ENCODE results near the gene ANXA10. TPM values are rescaled to one million over a fixed set of nuclear protein-coding genes. Genes with fewer than 3 reads are reported as not detected.

ANXA10 gene, protein sequence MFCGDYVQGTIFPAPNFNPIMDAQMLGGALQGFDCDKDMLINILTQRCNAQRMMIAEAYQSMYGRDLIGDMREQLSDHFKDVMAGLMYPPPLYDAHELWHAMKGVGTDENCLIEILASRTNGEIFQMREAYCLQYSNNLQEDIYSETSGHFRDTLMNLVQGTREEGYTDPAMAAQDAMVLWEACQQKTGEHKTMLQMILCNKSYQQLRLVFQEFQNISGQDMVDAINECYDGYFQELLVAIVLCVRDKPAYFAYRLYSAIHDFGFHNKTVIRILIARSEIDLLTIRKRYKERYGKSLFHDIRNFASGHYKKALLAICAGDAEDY
- total RNA-seq (2022; extraction: Qiagen RNA extraction): 3.4 to 4.1 TPM (median 3.6 TPM) in 5 replicates

DNA sequence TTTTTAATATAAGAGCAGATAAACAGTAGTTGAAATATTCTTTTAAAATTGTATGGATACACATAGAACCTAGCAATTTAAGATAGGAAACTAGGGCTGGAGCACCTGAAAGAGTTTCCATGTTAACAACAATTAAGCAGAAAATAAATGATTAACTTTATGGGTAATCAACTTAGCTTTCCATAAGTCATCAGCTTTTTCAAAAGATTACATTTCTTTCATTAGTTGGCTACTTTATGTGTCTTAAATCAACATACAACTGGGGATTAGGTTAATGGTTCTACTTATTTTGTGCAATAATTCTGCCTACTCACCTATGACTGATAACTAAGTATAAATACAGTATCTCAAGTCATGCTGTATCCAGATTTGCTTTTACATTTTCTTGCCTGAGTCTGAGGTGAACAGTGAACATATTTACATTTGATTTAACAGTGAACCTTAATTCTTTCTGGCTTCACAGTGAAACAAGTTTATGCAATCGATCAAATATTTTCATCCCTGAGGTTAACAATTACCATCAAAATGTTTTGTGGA lies at the start of gene ANXA10:
Gene ANXA10, plus strand, starts transcription at position 362 of the 537 bp plus-strand sequence. Its CDS starts 164 bp downstream, at position 526.

Other genes starting within 250 kb of the ANXA10 start
- gene DDX60, start 226.2 kb downstream of the ANXA10 start, total RNA-seq (2022; extraction: Qiagen RNA extraction): 1.9 to 2.7 TPM (median 2.3 TPM) in 5 replicates

All from A549 treated with CORT108297 at 1 μM for 4 hours (cell line).